Measurements from ENCODE around the gene SORCS3. TPM values are rescaled to one million over a fixed set of nuclear protein-coding genes. Genes with fewer than 3 reads are reported as not detected.

Gene SORCS3
- total RNA-seq, 1 experiment from 2014 or later, result not detected

GRCh38 chr10:104630731-104631130 lies 10.4 kb upstream of the SORCS3 start:
- peaks cover 31% of the 10 kb centered on the region for H3K27me3 ChIP-seq (ENCODE audit: low read length)
- no TSS peak for BruUV-seq (replicated peaks)
- intact Hi-C loops (cut with micrococcal nuclease), result no loop called here

GRCh38 chr10:104631946-104632345 lies 9.1 kb upstream of the SORCS3 start:
- Histone ChIP-seq H4K20me1 (ENCODE audit: low read length) (no peaks in the 10 kb centered on the region), H3K27ac (ENCODE audit: low read length) (no peak overlapping the region), H3K4me2 (ENCODE audit: low read length) (no peak overlapping the region), H3K4me1 (ENCODE audit: insufficient read depth, low read length) (no peaks in the 10 kb centered on the region), H3K9me2 (replicated peaks; ENCODE audit: low read length) (no peaks in the 10 kb centered on the region), H3K79me2 (ENCODE audit: low read length) (no peaks in the 10 kb centered on the region), H3K4me3 (ENCODE audit: low read length) (no peak overlapping the region), H2AFZ (ENCODE audit: low read length) (no peak overlapping the region), H3K36me3 (ENCODE audit: low read depth, low read length) (no peaks in the 10 kb centered on the region), H3F3A (ENCODE audit: low read length, unreplicated experiment) (no peaks in the 10 kb centered on the region), H3K9ac (ENCODE audit: low read length) (no peak overlapping the region), H3K27me3 (ENCODE audit: low read length) (peaks cover 40% of the 10 kb centered on the region), H3K9me3 (ENCODE audit: low read length) (no peaks in the 10 kb centered on the region)
- DNase-seq (no peak), ATAC-seq (no peak)
- intact Hi-C loops (cut with micrococcal nuclease), result no loop called here
- no peak for TF ChIP-seq CTCF (conservative IDR thresholded peaks at IDR 0.05; ENCODE audit: low read depth, low read length)
- no peak for TF ChIP-seq EZH2 (IDR thresholded peaks at IDR 0.05; ENCODE audit: low read length, unreplicated experiment)
- TF ChIP-seq EZH2phosphoT487 (IDR thresholded peaks at IDR 0.05; ENCODE audit: borderline replicate concordance, low read length), result no peak
- CTCF ChIA-PET, result no interaction called here
- POLR2A ChIA-PET (ENCODE audit: unreplicated experiment), result no interaction called here
- BruUV-seq (replicated peaks), result no TSS peak

More at GRCh38 chr10:104630731-104631130, 10.4 kb upstream of the SORCS3 start:
- ChIA-PET POLR2A (ENCODE audit: unreplicated experiment) (no interaction called here), CTCF (no interaction called here)
- H3K79me2 ChIP-seq (ENCODE audit: low read length), result no peaks in the 10 kb centered on the region
- H3K4me3 ChIP-seq (ENCODE audit: low read length), result no peak overlapping the region
- DNase-seq, result no peak
- H3K9ac ChIP-seq (ENCODE audit: low read length), result no peak overlapping the region
- H3K27ac ChIP-seq (ENCODE audit: low read length), result no peak overlapping the region
- H3K9me3 ChIP-seq (ENCODE audit: low read length), result no peaks in the 10 kb centered on the region
- H3K4me2 ChIP-seq (ENCODE audit: low read length), result no peak overlapping the region
- no peaks in the 10 kb centered on the region for H3K4me1 ChIP-seq (ENCODE audit: insufficient read depth, low read length)
- no peaks in the 10 kb centered on the region for H3K36me3 ChIP-seq (ENCODE audit: low read depth, low read length)
- no peaks in the 10 kb centered on the region for H3K9me2 ChIP-seq (replicated peaks; ENCODE audit: low read length)
- TF ChIP-seq EZH2phosphoT487 (IDR thresholded peaks at IDR 0.05; ENCODE audit: borderline replicate concordance, low read length) (no peak), CTCF (conservative IDR thresholded peaks at IDR 0.05; ENCODE audit: low read depth, low read length) (no peak), EZH2 (IDR thresholded peaks at IDR 0.05; ENCODE audit: low read length, unreplicated experiment) (no peak)
- H4K20me1 ChIP-seq (ENCODE audit: low read length), result no peaks in the 10 kb centered on the region
- H2AFZ ChIP-seq (ENCODE audit: low read length), result no peak overlapping the region
- no peak for ATAC-seq
- H3F3A ChIP-seq (ENCODE audit: low read length, unreplicated experiment), result no peaks in the 10 kb centered on the region

GRCh38 chr10:104638861-104639589 lies 2.1 kb upstream of the SORCS3 start:
- H2AFZ ChIP-seq (ENCODE audit: low read length), result no peak overlapping the region
- CTCF ChIA-PET, result no interaction called here
- no peaks in the 10 kb centered on the region for H3K9me2 ChIP-seq (replicated peaks; ENCODE audit: low read length)

More at GRCh38 chr10:104638861-104639589, 2.1 kb upstream of the SORCS3 start:
- Histone ChIP-seq H3K27me3 (ENCODE audit: low read length) (peaks cover 39% of the 10 kb centered on the region), H4K20me1 (ENCODE audit: low read length) (no peaks in the 10 kb centered on the region), H3K27ac (ENCODE audit: low read length) (no peak overlapping the region), H3K9ac (ENCODE audit: low read length) (no peak overlapping the region), H3F3A (ENCODE audit: low read length, unreplicated experiment) (no peaks in the 10 kb centered on the region), H3K4me2 (ENCODE audit: low read length) (no peak overlapping the region), H3K9me3 (ENCODE audit: low read length) (no peaks in the 10 kb centered on the region), H3K4me1 (ENCODE audit: insufficient read depth, low read length) (no peaks in the 10 kb centered on the region), H3K36me3 (ENCODE audit: low read depth, low read length) (no peaks in the 10 kb centered on the region), H3K4me3 (ENCODE audit: low read length) (no peak overlapping the region), H3K79me2 (ENCODE audit: low read length) (no peaks in the 10 kb centered on the region)
- ATAC-seq (no peak), DNase-seq (no peak)
- no TSS peak for BruUV-seq (replicated peaks)
- TF ChIP-seq EZH2 (IDR thresholded peaks at IDR 0.05; ENCODE audit: low read length, unreplicated experiment) (no peak), CTCF (conservative IDR thresholded peaks at IDR 0.05; ENCODE audit: low read depth, low read length) (no peak), EZH2phosphoT487 (IDR thresholded peaks at IDR 0.05; ENCODE audit: borderline replicate concordance, low read length) (no peak)
- intact Hi-C loops (cut with micrococcal nuclease), result no loop called here
- POLR2A ChIA-PET (ENCODE audit: unreplicated experiment), result no interaction called here

Measured in PC-3 (cell line).